COLO668 (cell line): ENCODE data around the gene MID2.
"Not testable (repeated sequence)": the region's sequence is repeated elsewhere in the genome, so short reads cannot be mapped to it uniquely, and the experiment has no call there.

ENCODE experiments used
- DNase-seq: peaks from one replicate; lab custom pipeline; 2025; ENCODE audit not compliant: unreplicated experiment; lab: John Stamatoyannopoulos, UW

MID2 gene

DNA sequence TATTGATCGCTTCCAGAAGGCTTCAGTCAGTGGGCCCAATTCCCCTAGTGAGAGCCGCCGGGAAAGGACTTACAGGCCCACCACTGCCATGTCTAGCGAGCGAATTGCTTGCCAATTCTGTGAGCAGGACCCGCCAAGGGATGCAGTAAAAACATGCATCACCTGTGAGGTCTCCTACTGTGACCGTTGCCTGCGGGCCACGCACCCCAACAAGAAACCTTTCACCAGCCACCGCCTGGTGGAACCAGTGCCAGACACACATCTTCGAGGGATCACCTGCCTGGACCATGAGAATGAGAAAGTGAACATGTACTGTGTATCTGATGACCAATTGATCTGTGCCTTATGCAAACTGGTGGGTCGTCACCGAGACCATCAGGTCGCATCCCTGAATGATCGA lies 15.3 kb downstream of the MID2 start:
- DNase-seq, result no peak

DNA sequence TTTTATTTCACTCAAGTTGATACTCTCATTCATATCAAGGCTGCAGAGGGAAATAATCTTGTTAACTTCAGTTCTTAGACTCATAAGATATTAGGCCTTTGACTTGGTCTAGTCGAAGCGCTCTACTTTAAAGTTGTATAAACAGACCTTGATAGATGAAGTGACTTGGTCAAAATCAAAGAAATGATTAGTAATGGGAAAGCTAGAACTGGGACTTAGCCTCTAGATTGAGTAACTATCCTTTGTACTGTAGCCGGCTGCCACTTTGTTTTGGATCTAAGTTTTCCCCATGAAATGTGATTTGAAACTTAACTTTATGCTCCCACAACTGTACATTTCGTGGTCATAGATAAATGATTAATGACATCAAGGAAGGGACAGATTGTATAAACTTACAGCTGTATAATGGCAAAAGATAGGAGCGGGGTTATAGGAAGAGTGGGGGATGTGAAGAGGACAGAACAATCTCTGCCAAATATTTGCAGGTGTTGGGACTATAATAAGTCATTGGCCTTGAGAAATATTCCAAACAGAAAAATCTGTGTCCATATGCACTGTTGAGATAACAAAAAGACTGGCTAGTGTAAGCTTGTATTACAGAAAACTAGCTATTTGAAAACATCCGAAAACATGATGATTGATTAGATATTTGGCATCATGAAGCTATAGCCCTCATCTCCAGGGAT lies 17.2 kb downstream of the MID2 start:
- DNase-seq, result no peak

- DNase-seq, result no peak
Observed at GRCh38 chrX:107845625-107846024, 20.0 kb downstream of the MID2 start.

DNA sequence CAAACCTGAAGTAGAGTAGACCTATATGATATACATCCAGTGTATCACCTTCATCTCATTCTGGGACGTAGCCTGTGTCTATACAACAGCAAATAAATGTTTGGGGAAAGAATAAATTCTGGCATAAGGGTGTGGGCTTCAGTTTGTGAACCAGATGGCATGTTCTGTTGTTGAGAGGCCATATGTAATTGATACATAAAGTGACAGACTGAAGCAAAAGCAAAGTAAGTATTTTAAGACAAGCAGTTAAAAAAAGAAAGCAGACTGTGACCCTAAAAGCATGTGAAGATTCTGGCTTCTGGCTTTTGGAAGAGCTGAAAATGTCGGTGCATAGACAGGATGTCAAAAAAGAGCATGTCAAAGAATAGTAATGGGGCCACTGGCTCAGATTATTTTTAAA lies 22.9 kb downstream of the MID2 start:
- DNase-seq, result no peak

DNA sequence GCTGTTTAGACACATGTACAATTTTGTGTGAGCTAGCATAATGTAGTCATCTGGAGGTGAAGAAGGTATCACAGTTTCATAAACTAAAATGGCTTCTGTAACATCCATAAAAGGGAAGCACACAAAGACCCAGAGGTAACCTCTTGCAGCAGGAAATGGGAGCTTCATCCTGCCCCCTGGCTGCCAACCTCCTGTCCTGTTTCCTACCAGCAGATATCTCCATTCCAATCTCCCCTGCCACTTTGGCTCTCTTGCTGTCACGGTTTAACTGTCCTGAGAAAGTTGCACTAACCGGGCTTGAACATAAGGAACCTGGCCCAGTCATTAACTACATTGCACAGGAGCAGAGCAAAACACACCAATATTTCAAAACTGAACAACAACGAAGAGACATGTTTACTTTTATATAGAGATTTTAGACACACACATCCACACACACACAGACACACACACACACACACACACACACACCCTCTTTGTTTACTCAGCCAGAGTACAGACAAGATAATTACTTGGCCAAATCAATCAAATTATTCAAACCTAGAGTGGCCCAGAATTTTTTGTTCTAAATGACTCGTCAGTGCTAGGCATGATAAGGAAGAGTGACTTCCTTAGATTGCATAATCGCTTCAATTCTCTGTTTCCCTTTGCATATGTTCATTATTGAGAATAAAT lies 24.2 kb downstream of the MID2 start:
- peak; percentile 8 for DNase-seq

DNA sequence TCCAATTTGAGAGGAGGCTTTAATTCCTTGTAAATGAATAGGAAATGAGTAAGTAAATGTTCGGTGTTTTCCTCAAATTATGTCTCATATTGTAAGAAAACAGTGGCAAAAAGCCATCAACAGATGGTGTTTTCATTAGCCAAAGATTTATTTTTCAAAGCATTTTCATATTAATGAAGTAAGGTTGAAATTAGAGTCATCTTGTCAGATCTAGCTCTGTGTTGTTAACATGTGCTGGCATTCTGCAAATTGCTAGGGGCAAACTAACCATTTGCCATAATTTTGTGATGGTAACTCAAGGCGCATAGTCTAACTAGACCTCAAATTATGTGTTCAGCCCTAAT lies 24.7 kb downstream of the MID2 start:
- no peak for DNase-seq

DNA sequence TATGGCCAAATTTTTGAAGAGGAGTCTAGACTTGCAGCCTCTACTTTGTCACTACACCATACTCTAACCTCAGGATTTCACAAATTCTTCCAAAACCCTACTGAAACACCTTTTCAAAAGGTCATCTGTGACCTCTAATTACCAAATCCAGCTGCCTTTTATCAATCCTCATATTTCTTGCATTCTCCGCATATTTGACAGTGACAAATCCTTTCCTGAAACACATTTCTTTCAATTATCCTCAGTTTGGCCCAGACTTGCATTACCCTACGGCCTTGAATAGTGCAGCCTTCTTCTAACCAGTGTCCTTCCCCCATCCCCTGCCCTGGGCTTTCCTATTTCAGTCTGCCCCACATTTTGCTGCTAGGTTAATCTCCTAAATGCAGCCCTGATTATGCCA lies 25.5 kb downstream of the MID2 start:
- no peak for DNase-seq

DNA sequence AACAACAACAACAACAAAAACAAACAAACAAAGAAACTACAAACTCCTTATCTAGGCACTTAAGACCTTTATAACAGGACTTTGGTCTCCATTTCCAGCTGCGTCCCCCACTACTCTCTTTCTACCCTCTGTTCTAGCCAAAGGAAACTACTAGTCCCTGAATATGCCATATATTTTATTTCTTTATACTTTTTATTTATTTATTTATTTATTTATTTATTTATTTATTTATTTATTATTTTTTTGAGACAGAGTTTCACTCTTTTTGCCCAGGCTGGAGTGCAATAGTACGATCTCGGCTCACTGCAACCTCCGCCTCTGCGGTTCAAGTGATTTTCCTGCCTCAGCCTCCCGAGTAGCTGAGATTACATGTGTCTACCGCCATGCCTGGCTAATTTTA lies 26.0 kb downstream of the MID2 start:
- DNase-seq, result not testable (repeated sequence)

DNA sequence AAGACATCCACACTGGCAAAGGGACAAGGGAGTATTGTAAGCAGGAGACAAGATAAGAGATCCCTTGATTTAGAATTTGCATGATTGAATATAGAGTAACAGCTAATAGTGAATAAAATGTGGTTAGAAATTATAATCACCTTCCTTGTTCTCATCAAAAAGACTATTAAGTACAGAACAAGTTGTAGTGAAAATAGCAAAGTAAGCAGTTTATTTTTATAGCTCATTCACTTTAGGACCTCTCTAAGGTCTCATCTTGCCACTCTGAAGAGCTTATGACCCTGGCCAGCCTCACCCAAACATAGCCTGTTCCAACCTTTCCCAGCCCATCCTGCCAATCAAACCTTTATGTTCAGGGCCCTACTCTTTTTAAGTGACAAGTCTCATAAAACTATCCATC lies 30.6 kb downstream of the MID2 start:
- DNase-seq, result no peak

DNA sequence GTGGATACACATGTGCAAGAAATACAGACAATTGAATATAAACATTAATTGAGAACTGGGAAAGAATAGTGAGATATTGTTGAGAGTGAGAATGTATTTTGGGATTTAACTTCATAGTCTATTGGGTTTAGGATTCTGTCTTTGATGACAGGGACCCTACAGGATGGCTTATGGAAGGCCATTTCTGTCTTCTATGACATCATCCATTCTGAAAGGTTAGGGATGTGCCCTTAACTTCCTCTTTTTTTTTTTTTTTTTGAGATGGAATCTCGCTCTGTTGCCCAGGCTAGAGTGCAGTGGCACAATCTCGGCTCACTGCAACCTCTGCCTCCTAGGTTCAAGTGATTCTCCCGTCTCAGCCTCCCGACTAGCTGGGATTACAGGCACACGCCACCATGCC lies 31.4 kb downstream of the MID2 start:
- not testable (repeated sequence) for DNase-seq

DNA sequence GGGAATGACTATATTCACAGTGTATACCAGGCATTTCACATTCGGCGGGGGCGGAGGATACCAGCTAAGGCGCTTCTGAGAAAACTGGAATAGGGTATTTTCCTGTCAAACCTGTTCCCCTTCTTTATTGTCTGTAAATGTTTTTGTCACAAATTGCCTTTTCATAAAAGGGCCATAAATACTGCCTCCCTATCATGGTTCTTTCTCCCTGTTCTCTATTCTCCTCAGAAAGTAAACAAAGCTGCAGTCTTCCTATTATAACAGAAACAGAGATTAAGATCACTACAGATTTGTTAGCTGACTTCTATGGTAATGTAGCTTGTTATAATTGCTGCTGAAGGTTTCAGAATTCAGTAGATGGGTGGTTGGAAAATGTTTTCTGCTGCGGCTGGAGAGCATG lies 32.2 kb downstream of the MID2 start:
- DNase-seq, result peak; percentile 19

DNA sequence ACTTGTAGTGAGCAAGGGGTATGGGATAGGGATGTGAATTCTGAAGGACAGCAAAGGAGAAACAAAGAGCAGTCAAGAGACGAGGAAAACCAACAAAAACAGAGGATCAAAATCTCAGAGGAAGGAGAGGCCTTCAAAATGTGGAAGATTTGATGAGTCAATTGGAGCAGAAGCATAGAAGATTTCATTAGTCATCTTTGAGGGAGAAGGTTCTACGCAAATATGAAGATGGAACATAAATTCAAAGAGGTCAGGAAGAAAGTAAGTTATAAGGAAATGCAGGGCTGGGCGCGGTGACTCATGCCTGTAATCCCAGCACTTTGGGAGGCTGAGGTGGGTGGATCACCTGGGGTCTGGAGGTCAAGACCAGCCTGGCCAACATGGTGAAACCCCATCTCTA lies 35.4 kb downstream of the MID2 start:
- DNase-seq, result no peak

DNA sequence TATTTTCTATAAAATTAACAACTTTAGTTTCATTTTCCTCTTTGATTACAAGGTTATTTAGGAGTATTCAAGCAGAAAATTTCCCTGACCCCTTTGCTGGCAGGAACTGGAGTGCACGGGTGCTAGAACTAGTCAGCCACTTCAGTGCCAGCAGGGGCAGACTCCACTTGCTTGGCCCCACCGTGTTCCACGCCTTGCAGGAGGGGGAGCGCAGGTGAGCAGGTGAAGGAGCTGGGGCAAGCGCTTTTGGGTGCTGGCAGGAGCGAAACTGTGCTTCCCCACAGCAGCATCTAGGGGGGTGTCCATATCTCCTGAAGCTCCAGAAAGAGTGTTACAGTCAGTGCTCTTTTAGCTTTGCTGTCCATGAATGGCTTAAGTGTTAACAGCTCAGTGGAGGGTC lies 45.5 kb downstream of the MID2 start:
- DNase-seq, result no peak

- no peak for DNase-seq
Observed at GRCh38 chrX:107878106-107878505, 52.4 kb downstream of the MID2 start.

- DNase-seq, result no peak
Observed at GRCh38 chrX:107880054-107880610, 54.5 kb downstream of the MID2 start.

- peak; percentile 33 for DNase-seq
Observed at GRCh38 chrX:107894038-107894437, 68.4 kb downstream of the MID2 start.

- DNase-seq, result no peak
Observed at GRCh38 chrX:107902721-107903120, 77.1 kb downstream of the MID2 start.

- DNase-seq, result no peak
Observed at GRCh38 chrX:107905366-107905765, 79.7 kb downstream of the MID2 start.

DNA sequence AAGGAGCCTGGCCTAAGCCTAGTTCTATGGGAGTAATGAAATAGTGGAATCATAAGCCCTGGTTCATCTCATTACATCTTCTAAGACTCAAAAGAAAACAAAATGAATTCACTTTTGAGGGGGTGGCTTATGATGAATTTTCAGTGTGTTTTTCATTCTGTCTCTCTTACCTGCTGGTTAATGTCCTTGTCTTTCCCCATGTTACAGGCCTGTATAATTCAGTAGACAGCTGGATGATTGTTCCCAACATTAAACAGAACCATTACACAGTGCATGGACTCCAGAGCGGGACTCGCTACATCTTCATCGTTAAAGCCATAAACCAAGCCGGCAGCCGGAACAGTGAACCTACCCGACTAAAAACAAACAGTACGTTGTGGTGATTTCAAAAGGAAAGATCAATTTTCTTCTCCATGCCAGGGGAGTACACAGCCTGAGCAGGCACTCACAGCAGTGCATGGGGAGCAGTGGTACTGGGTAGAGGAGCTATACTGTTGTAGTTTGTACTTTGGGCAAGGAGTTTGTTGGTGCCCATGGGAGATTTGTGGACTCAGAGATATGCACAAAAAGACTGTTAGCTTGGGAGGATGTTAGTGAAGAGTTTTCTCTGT lies 98.6 kb downstream of the MID2 start:
- DNase-seq, result no peak

DNA sequence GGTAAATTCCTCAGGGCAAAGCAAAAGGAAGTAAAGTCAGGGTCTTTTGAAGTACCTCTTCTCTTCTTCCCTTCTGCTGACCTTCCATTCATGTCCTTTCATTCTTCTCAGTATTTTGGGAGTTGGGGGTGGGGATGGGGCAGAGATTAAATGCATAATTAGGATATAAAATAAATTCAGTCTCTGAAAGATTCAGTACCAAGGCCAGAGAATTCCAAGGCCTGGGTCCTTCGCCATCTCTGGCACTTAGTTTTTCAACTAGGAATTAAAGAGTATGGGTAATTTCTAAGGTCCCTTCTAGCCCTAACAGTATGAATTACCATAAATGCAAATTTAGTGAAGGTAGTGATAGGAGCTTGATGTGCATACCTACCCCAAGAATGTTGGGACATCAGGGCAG lies 108.6 kb downstream of the MID2 start:
- DNase-seq, result no peak

DNA sequence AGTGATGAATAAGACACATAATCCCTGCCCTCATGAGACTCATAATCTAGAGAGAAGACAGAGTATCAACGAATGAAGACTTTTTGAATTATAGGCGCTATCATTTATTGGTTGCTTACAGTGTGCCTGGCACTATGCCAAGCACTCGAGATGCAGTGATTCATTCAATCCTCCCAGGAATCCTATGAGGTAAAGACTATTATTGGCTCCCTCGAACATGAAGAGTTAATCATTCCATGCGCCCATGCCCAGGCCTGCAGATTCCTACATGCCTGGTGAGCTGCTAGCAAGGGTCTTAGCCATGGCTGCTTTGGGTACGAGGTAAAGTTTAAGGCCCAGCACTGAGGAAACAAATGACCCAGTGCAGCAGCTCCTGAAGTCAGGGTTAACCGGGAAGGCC lies 109.5 kb downstream of the MID2 start:
- peak; percentile 61 for DNase-seq

DNA sequence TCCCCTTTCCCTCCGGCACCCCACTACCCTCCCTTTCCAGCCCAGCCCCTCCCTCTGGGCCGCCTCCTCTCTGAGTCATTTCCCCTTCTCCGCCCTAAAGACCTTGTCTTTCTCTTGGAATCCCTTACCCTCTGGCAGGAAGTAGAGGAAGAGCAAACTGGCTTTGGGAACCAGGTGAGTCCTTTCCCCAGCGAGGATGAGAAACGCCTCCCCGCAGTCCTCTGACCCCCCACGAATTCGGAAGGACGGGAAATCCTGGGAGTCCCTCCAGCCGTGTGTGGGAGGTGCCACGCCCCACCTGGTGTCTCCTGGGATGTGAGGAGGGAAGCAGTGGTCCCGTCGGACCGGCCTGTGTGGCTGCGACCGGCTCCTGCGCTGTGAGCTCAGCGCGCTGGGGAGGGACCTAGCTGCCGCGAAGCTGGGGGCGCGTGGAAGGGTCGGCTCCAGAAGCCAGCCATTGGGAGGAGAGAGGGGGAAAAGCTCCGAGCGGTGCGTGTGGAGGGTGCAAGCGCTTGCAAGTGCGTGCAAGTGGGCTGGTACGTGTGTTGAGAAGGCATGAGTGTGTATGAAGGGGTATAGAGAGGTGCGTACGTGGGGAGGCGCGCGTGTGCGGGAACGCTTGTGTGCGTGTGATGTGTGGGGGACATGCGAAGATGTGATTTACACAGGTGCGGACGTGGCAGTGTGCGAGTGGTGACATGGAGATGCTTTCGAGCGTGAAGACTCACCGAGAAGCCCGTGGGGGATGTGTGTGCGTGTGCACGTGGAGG lies 110.2 kb downstream of the MID2 start:
- peak; percentile 1 for DNase-seq
